SK-N-SH treated with all-trans-retinoic acid at 6 μM for 48 hours (cell line): Measurements from ENCODE around the gene FANCC.

Experiments
- ARNTL ChIP-seq: fragments of 450-650 bp; formaldehyde crosslinking; IDR thresholded peaks from 2 replicates; pipeline ENCODE4 v1.5.0; 2020; ENCODE audit warnings: low read depth, mild to moderate bottlenecking, moderate library complexity, borderline replicate concordance
- GLIS3 ChIP-seq: fragments of 250-450 bp; sonication (Bioruptor Pico); IDR thresholded peaks from 2 replicates; pipeline ENCODE4 v1.5.0; 2020; ENCODE audit warnings: mild to moderate bottlenecking, moderate library complexity
- SNAI2 ChIP-seq: fragments of 250-450 bp; sonication (Bioruptor Pico); IDR thresholded peaks from 2 replicates; pipeline ENCODE4 v1.5.0; 2020; ENCODE audit warnings: mild to moderate bottlenecking, moderate library complexity
- TCF4 ChIP-seq: fragments of 250-450 bp; sonication (Bioruptor Pico); IDR thresholded peaks from 2 replicates; pipeline ENCODE4 v1.8.0; 2021; ENCODE audit warnings: mild to moderate bottlenecking, moderate library complexity, borderline replicate concordance
- TSHZ2 ChIP-seq: fragments of 250-450 bp; sonication (Bioruptor Pico); IDR thresholded peaks from 2 replicates; pipeline ENCODE4 v1.5.0; 2020; ENCODE audit warnings: mild to moderate bottlenecking, moderate library complexity
- ZFP30 ChIP-seq: fragments of 450-650 bp; formaldehyde crosslinking; IDR thresholded peaks from 2 replicates; pipeline ENCODE4 v1.5.0; 2022; ENCODE audit warnings: mild to moderate bottlenecking, moderate library complexity

GRCh38 chr9:95060916-95061315, 256.6 kb downstream of the FANCC start:
- TF ChIP-seq TCF4 (CRISPR knock-in tag) (no peak), TSHZ2 (CRISPR knock-in tag) (no peak), ARNTL (CRISPR knock-in tag) (no peak), ZFP30 (no peak), GLIS3 (CRISPR knock-in tag) (no peak), SNAI2 (no peak)
